A549 (cell line): Measurements from ENCODE around the gene COG2. TPM values are rescaled to one million over a fixed set of nuclear protein-coding genes. Genes with fewer than 3 reads are reported as not detected.
"Not testable (repeated sequence)": the region's sequence is repeated elsewhere in the genome, so short reads cannot be mapped to it uniquely, and the experiment has no call there.

ENCODE experiments used
- ATAC-seq, 2 experiments: fragments of 200-7000 bp in 1 of 2; fragments of >200 bp in 1 of 2; cut with Nextera tagmentation in 1 of 2; cut with Tn5 transposase in 1 of 2; 3 replicates each; pipeline versions ENCODE4 v1.8.0 to v1.9.1; 2018 to 2020; ENCODE audit warnings: mild to moderate bottlenecking in 1 of 2, moderate library complexity in 1 of 2
- CTCF ChIA-PET: fragments of 300-600 bp; sonication (Branson Sonifier 250); formaldehyde crosslinking; extraction: SDS; loops from one replicate; lab custom pipeline; 2021; ENCODE audit warnings: antibody characterized with exemption, inconsistent platforms; lab: Yijun Ruan, JAX
- POLR2A ChIA-PET: fragments of 350-600 bp; formaldehyde crosslinking; extraction: SDS; loops from one replicate; lab custom pipeline; 2021; ENCODE audit warnings: antibody characterized with exemption, inconsistent platforms; lab: Yijun Ruan, JAX
- DNase-seq, 2 experiments: peaks; one replicate each; pipeline versions ENCODE4 v3.0.0 to v3.0.0-alpha.2; 2011 to 2016; ENCODE audit warnings: low read depth in 1 of 2, low spot score in 1 of 2
- FAIRE-seq: peaks from 2 replicates; lab custom pipeline; 2011; peaks lifted over from hg19 to GRCh38; lab: Jason Lieb, UNC
- H3K27ac ChIP-seq, 2 experiments: fragments of >200 bp; sonication (Bioruptor Twin); formaldehyde crosslinking; 3 replicates each; pipeline ENCODE4 v1.5.1; 2016 to 2017
- H3K4me1 ChIP-seq: fragments of >200 bp; sonication (Bioruptor Twin); formaldehyde crosslinking; 3 replicates; pipeline ENCODE4 v1.6.1; 2016
- H3K4me2 ChIP-seq: fragments of >200 bp; sonication (Bioruptor Twin); formaldehyde crosslinking; 3 replicates; pipeline ENCODE4 v1.6.1; 2016
- H3K4me3 ChIP-seq: fragments of >200 bp; sonication (Bioruptor Twin); formaldehyde crosslinking; 3 replicates; pipeline ENCODE4 v1.5.1; 2016
- H3K9me3 ChIP-seq: fragments of >200 bp; sonication (Bioruptor Twin); formaldehyde crosslinking; 3 replicates; pipeline ENCODE4 v1.6.1; 2016
- ATOH8 ChIP-seq: fragments of 250-450 bp; sonication (Bioruptor Pico); IDR thresholded peaks from 2 replicates; pipeline ENCODE4 v1.5.0; 2020; ENCODE audit warnings: low read depth, mild to moderate bottlenecking, moderate library complexity
- CBX8 ChIP-seq: fragments of 200-600 bp; sonication (generic); IDR thresholded peaks from 2 replicates; pipeline ENCODE4 v1.6.1; 2016
- CHD2 ChIP-seq: fragments of 150-350 bp; IDR thresholded peaks from 2 replicates; pipeline ENCODE4 v1.6.1; 2014; ENCODE audit warnings: low read length; ENCODE audit not compliant: partially characterized antibody
- CHD4 ChIP-seq: fragments of 200-600 bp; sonication (generic); IDR thresholded peaks from 2 replicates; pipeline ENCODE4 v1.6.1; 2016; ENCODE audit warnings: antibody characterized with exemption, mild to moderate bottlenecking, borderline replicate concordance
- ELK1 ChIP-seq: fragments of 150-350 bp; IDR thresholded peaks from 2 replicates; pipeline ENCODE4 v1.6.1; 2014; ENCODE audit warnings: low read depth, mild to moderate bottlenecking, low read length
- EP300 ChIP-seq, 2 experiments: fragments of >200 bp; sonication (Bioruptor Twin); formaldehyde crosslinking; IDR thresholded peaks; 2 replicates in 1 of 2; 3 replicates in 1 of 2; pipeline ENCODE4 v1.6.1; 2016 to 2017
- HMGXB4 ChIP-seq: fragments of 250-450 bp; sonication (Bioruptor Pico); IDR thresholded peaks from 2 replicates; pipeline ENCODE4 v1.5.0; 2021; ENCODE audit warnings: mild to moderate bottlenecking, moderate library complexity, borderline replicate concordance
- HOXA7 ChIP-seq: fragments of 250-450 bp; sonication (Bioruptor Pico); IDR thresholded peaks from 2 replicates; pipeline ENCODE4 v1.5.0; 2020; ENCODE audit warnings: mild to moderate bottlenecking, moderate library complexity
- HOXB5 ChIP-seq: fragments of 250-450 bp; sonication (Bioruptor Pico); IDR thresholded peaks from 2 replicates; pipeline ENCODE4 v1.5.0; 2020; ENCODE audit warnings: mild to moderate bottlenecking, moderate library complexity
- JUN ChIP-seq, 2 experiments: fragments of >200 bp; sonication (Bioruptor Twin); formaldehyde crosslinking; IDR thresholded peaks; 2 replicates in 1 of 2; 3 replicates in 1 of 2; pipeline ENCODE4 v1.6.1; 2016 to 2017
- MAX ChIP-seq: IDR thresholded peaks from 2 replicates; pipeline ENCODE4 v1.6.1; 2012
- MYC ChIP-seq: IDR thresholded peaks from 2 replicates; pipeline ENCODE4 v1.6.1; 2012; ENCODE audit warnings: mild to moderate bottlenecking, inconsistent platforms, low read length, improper control_type of control experiment, borderline replicate concordance
- NPAS2 ChIP-seq: fragments of 250-450 bp; sonication (Bioruptor Pico); IDR thresholded peaks from 2 replicates; pipeline ENCODE4 v1.8.0; 2022; ENCODE audit warnings: mild to moderate bottlenecking, moderate library complexity, borderline replicate concordance
- POLR2A ChIP-seq: IDR thresholded peaks from 2 replicates; pipeline ENCODE4 v1.6.1; 2012; ENCODE audit warnings: mild to moderate bottlenecking, low read length
- RAD21 ChIP-seq, 2 experiments: fragments of >200 bp in 1 of 2; sonication (Bioruptor Twin) in 1 of 2; formaldehyde crosslinking in 1 of 2; IDR thresholded peaks in 1 of 2; conservative IDR thresholded peaks in 1 of 2; 2 replicates in 1 of 2; 3 replicates in 1 of 2; pipeline ENCODE4 v1.6.1; 2012 to 2018; ENCODE audit warnings: inconsistent platforms in 1 of 2
- RCOR1 ChIP-seq: fragments of 150-350 bp; IDR thresholded peaks from 2 replicates; pipeline ENCODE4 v1.6.1; 2014; ENCODE audit warnings: antibody characterized with exemption, low read length, low read depth
- REST ChIP-seq: fragments of 200-600 bp; sonication (generic); IDR thresholded peaks from 2 replicates; pipeline ENCODE4 v1.6.1; 2016; ENCODE audit warnings: antibody characterized with exemption, mild to moderate bottlenecking, moderate library complexity
- RFX5 ChIP-seq: fragments of 450-650 bp; IDR thresholded peaks from 2 replicates; pipeline ENCODE4 v1.7.1; 2014; ENCODE audit warnings: antibody characterized with exemption, mild to moderate bottlenecking, moderate library complexity
- RNF2 ChIP-seq: fragments of 200-600 bp; sonication (generic); IDR thresholded peaks from 2 replicates; pipeline ENCODE4 v1.6.1; 2016; ENCODE audit warnings: low read depth, mild to moderate bottlenecking, antibody characterized with exemption, moderate library complexity, borderline replicate concordance
- SREBF2 ChIP-seq: fragments of 450-650 bp; IDR thresholded peaks from 2 replicates; pipeline ENCODE4 v1.6.1; 2014; ENCODE audit warnings: mild to moderate bottlenecking, moderate library complexity
- TFCP2L1 ChIP-seq: fragments of 250-450 bp; sonication (Bioruptor Pico); IDR thresholded peaks from 2 replicates; pipeline ENCODE4 v1.5.0; 2021; ENCODE audit warnings: mild to moderate bottlenecking
- ZC3H11A ChIP-seq: fragments of 450-650 bp; IDR thresholded peaks from 2 replicates; pipeline ENCODE4 v1.6.1; 2014; ENCODE audit warnings: antibody characterized with exemption, mild to moderate bottlenecking
- ZNF302 ChIP-seq: fragments of 250-450 bp; sonication (Bioruptor Pico); IDR thresholded peaks from 2 replicates; pipeline ENCODE4 v1.9.0; 2021; ENCODE audit warnings: inconsistent platforms, mild to moderate bottlenecking, moderate library complexity
- WGBS: methylation state at CpG from one replicate; pipeline ENCODE4 v1.1.6; 2017; ENCODE audit errors: missing lambda C conversion rate; 5-methylcytosine and 5-hydroxymethylcytosine counted together
- polyA plus RNA-seq, 4 experiments: library from polyadenylated mRNA; depleted of rRNA in 3 of 4; stranded (reverse); fragments of >200 nt; fragmentation: RNase III in 1 of 4; extraction: RNeasy Plus Mini Kit Qiagen cat#74134 plus additional on column Dnase treatment in 1 of 4; gene quantifications; 2 replicates in 3 of 4; 3 replicates in 1 of 4; pipeline ENCODE4 v1.2.3, GENCODE V29; 2011 to 2017
- TF ChIP-seq, protein P1 (sequence below): IDR thresholded peaks from 2 replicates; pipeline ENCODE4 v1.6.1; 2012

The COG2 gene
- polyA plus RNA-seq, 2 of the 4 experiments (the other 2 are of a cell fraction): 23.0 to 34.2 TPM

DNA sequence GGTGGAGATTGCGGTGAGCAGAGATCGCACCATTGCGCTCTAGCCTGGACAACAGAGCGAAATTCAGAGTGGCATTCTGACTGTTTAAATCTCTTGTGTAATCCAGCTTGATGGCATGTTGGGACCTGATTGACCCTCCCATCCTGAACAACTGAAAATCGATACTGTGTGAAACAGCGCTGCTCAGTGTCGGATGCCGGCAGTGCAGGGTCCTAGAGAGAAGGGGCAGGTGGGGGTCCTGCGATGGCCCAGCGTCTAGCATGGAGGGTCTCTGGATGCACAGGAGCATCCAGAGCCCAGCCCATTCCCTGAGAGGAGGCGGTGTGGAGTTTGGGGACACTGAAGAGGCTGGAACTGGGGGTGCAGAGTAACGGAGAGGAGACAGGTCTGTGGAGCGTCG is 55.8 kb downstream of the COG2 start:
- H3K4me1 ChIP-seq: no peaks in the 10 kb centered on the region
- no peak for ATAC-seq
- no peak for DNase-seq
- no peak overlapping the region for H3K4me2 ChIP-seq
- POLR2A ChIA-PET: no interaction called here
- H3K9me3 ChIP-seq: no peaks in the 10 kb centered on the region
- H3K27ac ChIP-seq: no peak overlapping the region
- CTCF ChIA-PET: interaction anchor here (1.1 kb wide), 1 partner anchor 11 kb away, joined by 3 read pairs; no protein-coding TSS in a partner anchor
- no peak for FAIRE-seq
- TF ChIP-seq ZNF302 (CRISPR knock-in tag): no peak
- no peak for TF ChIP-seq CBX8
- no peak for TF ChIP-seq TFCP2L1 (CRISPR knock-in tag)
- TF ChIP-seq ATOH8: no peak
- no peak for TF ChIP-seq NPAS2 (CRISPR knock-in tag)
- TF ChIP-seq EP300 (IDR thresholded peaks at IDR 0.05): no peak
- TF ChIP-seq, protein P1, sequence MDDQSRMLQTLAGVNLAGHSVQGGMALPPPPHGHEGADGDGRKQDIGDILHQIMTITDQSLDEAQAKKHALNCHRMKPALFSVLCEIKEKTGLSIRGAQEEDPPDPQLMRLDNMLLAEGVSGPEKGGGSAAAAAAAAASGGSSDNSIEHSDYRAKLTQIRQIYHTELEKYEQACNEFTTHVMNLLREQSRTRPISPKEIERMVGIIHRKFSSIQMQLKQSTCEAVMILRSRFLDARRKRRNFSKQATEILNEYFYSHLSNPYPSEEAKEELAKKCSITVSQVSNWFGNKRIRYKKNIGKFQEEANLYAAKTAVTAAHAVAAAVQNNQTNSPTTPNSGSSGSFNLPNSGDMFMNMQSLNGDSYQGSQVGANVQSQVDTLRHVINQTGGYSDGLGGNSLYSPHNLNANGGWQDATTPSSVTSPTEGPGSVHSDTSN: no peak
- no peak for TF ChIP-seq ELK1
- no peak for TF ChIP-seq MAX
- 94% methylated on average over 14 of the region's 14 CpGs for WGBS
- H3K4me3 ChIP-seq: no peak overlapping the region

DNA sequence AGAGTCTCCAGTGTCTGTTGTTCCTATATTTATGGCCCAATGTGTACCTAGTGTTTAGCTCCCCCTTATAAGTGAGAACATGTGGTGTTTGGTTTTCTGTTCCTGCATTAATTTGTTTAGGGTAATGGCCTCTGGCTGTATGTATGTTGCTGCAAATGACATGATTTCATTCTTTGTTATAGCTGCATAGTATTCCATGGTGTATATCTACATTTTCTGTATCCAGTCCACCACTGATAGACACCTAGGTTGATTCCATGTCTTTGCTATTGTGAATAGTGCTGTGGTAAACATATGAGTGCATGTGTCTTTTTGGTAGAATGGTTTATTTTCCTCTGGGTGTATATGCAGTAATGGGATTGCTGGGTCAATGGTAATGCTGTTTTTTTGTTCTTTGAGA is 56.7 kb downstream of the COG2 start:
- POLR2A ChIA-PET, H3K4me2 ChIP-seq, H3K9me3 ChIP-seq, FAIRE-seq, H3K4me1 ChIP-seq, H3K4me3 ChIP-seq, ATAC-seq, CTCF ChIA-PET, DNase-seq, H3K27ac ChIP-seq: not testable (repeated sequence)

DNA sequence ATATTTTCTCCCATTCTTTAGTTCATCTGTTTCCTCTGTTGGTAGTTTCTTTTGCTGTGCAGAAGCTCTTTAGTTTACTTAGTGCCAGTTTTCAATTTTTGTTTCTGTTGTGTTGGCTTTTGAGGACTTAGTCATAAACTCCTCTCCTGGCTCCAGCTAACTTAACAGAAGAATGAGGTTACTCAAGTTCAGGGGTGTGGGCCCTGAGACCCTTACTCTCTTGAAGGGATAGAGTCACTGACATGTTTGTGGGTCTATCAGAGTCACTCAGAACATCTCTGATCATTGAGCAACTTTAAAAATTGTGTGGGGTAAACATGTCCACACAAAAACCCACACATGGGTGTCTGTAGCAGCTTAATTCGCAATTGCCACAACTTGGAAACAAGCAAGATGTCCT is 57.4 kb downstream of the COG2 start:
- ATAC-seq (no peak), FAIRE-seq (no peak), DNase-seq (no peak)
- ChIA-PET CTCF (no interaction called here), POLR2A (no interaction called here)
- Histone ChIP-seq H3K27ac (no peak overlapping the region), H3K9me3 (no peaks in the 10 kb centered on the region), H3K4me2 (no peak overlapping the region), H3K4me1 (no peaks in the 10 kb centered on the region), H3K4me3 (no peak overlapping the region)
- 33% methylated on average over 1 of the region's 1 CpG for WGBS
- no peak for TF ChIP-seq JUN (IDR thresholded peaks at IDR 0.05)
- no peak for TF ChIP-seq RCOR1
- no peak for TF ChIP-seq SREBF2
- no peak for TF ChIP-seq RFX5
- TF ChIP-seq CHD2: no peak
- no peak for TF ChIP-seq HOXA7 (CRISPR knock-in tag)
- no peak for TF ChIP-seq NPAS2 (CRISPR knock-in tag)
- TF ChIP-seq MYC: no peak
- no peak for TF ChIP-seq HMGXB4
- TF ChIP-seq ZC3H11A: no peak
- no peak for TF ChIP-seq POLR2A
- no peak for TF ChIP-seq RNF2
- TF ChIP-seq CHD4: no peak
- no peak for TF ChIP-seq RAD21 (conservative IDR thresholded peaks at IDR 0.05 in 1 of 2, IDR thresholded peaks at IDR 0.05 in 1 of 2)
- TF ChIP-seq REST: no peak
- TF ChIP-seq, protein P1: no peak
- TF ChIP-seq HOXB5 (CRISPR knock-in tag): no peak
- TF ChIP-seq TFCP2L1 (CRISPR knock-in tag): no peak
